ENCODE results near the gene MYO1B. TPM values are rescaled to one million over a fixed set of nuclear protein-coding genes. Genes with fewer than 3 reads are reported as not detected.

Gene MYO1B
- total and polyA plus RNA-seq, 2 of the 4 experiments (the other 2 are of a cell fraction) = 57.2 to 116 TPM

DNA sequence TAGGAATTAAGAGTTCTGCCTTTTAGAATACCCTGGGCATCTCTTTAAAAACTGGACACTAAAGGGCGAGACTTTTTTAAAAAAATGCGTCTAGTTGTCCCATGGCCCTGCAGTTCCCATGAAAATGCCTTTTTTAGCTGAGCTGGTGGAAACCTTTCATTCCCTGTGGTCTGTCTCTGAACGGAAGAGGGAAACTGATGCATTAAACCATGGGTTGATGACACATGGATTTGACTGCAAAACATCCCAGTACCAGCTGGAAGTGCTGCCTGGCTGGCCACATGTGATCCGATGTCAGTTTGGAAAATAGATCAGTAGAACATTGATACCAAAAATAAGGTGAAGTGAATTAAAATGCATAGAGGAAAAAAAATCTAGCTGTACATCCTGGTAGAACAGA is 129.2 kb downstream of the MYO1B start:
- Histone ChIP-seq H2BK15ac (ENCODE audit: low read depth, low read length) (no peak overlapping the region), H3K9me3 (ENCODE audit: control insufficient read depth, insufficient read depth, low read length) (no peaks in the 10 kb centered on the region), H3K4me3 (ENCODE audit: insufficient read depth, low read depth, low read length) (no peak overlapping the region), H4K91ac (ENCODE audit: insufficient read depth, low read depth, low read length) (no peak overlapping the region), H2BK20ac (ENCODE audit: low read depth, low read length) (no peak overlapping the region), H3K4ac (ENCODE audit: low read depth, low read length) (no peak overlapping the region; the same call in 1 of the 2 replicates), H3K14ac (replicated peaks; ENCODE audit: low read depth, low read length) (no peak overlapping the region), H4K5ac (ENCODE audit: low read depth, low read length) (no peak overlapping the region; the same call in 1 of the 2 replicates), H2AFZ (replicated peaks; ENCODE audit: low read length, poor library complexity) (no peak overlapping the region), H3K23ac (ENCODE audit: low read depth, low read length) (no peak overlapping the region), H3K4me1 (ENCODE audit: control insufficient read depth, insufficient read depth, low read length) (peaks cover 1% of the 10 kb centered on the region; the same call in 1 of the 2 replicates), H3K18ac (ENCODE audit: low read depth, low read length) (no peak overlapping the region), H3K56ac (ENCODE audit: extremely low read depth, insufficient read depth, low read length) (no peak overlapping the region), H3K9me1 (ENCODE audit: insufficient read depth, low read length) (peaks cover 8% of the 10 kb centered on the region), H2AK5ac (ENCODE audit: low read depth, low read length) (peak overlapping the region; percentile 36; the same call in 1 of the 2 replicates), H4K20me1 (ENCODE audit: insufficient read depth, low read length) (no peaks in the 10 kb centered on the region), H3K79me1 (ENCODE audit: low read depth in 1 of 2, low read length in 2 of 2) (peaks cover 15 to 22% of the 10 kb centered on the region in 2 experiments), H2BK5ac (ENCODE audit: low read depth, low read length, poor library complexity, severe bottlenecking) (peak overlapping the region; percentile 5), H3K27ac (ENCODE audit: insufficient read depth, low read length) (peak overlapping the region; percentile 33; the same call in 1 of the 2 replicates), H3K36me3 (ENCODE audit: control insufficient read depth, insufficient read depth, low read length) (peaks cover 27% of the 10 kb centered on the region), H4K8ac (ENCODE audit: low read depth in 2 of 2, low read length in 2 of 2) (no peak overlapping the region; a peak in 1 of 4 replicates), H3K4me2 (ENCODE audit: low read depth, low read length) (no peak overlapping the region), H3K9ac (ENCODE audit: low read depth, low read length) (no peak overlapping the region), H2BK120ac (ENCODE audit: low read depth, low read length) (0 out of 2 replicates have a peak overlapping the region, but pooled peaks have one; percentile 6), H3K27me3 (ENCODE audit: control insufficient read depth, insufficient read depth, low read length) (no peaks in the 10 kb centered on the region), H2AK9ac (replicated peaks; ENCODE audit: low read depth, low read length, poor library complexity) (no peak overlapping the region)
- in situ Hi-C loops (cut with MboI; ENCODE audit: low sequenced_read_pairs) = no loop called here
- no peak for ATAC-seq (ENCODE audit: low read depth)
- ChIA-PET POLR2A (ENCODE audit: unreplicated experiment) (no interaction called here), CTCF (no interaction called here)
- no TSS peak for BruUV-seq (replicated peaks)
- no peak for TF ChIP-seq BHLHE40 (IDR thresholded peaks at IDR 0.05; ENCODE audit: low read depth, low read length)
- TF ChIP-seq RCOR1 (IDR thresholded peaks at IDR 0.05; ENCODE audit: insufficient replicate concordance, low read length) = no peak
- TF ChIP-seq, protein P1, sequence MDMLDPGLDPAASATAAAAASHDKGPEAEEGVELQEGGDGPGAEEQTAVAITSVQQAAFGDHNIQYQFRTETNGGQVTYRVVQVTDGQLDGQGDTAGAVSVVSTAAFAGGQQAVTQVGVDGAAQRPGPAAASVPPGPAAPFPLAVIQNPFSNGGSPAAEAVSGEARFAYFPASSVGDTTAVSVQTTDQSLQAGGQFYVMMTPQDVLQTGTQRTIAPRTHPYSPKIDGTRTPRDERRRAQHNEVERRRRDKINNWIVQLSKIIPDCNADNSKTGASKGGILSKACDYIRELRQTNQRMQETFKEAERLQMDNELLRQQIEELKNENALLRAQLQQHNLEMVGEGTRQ (IDR thresholded peaks at IDR 0.05; ENCODE audit: low read depth, low read length) = no peak
- TF ChIP-seq CHD1 (IDR thresholded peaks at IDR 0.05; ENCODE audit: low read depth, low read length) = no peak
- TF ChIP-seq FOS (IDR thresholded peaks at IDR 0.05; ENCODE audit: low read depth, low read length) = no peak
- TF ChIP-seq NFE2L2 (IDR thresholded peaks at IDR 0.05; ENCODE audit: low read depth, low read length) = no peak
- TF ChIP-seq, protein P2, sequence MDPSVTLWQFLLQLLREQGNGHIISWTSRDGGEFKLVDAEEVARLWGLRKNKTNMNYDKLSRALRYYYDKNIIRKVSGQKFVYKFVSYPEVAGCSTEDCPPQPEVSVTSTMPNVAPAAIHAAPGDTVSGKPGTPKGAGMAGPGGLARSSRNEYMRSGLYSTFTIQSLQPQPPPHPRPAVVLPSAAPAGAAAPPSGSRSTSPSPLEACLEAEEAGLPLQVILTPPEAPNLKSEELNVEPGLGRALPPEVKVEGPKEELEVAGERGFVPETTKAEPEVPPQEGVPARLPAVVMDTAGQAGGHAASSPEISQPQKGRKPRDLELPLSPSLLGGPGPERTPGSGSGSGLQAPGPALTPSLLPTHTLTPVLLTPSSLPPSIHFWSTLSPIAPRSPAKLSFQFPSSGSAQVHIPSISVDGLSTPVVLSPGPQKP (IDR thresholded peaks at IDR 0.05; ENCODE audit: borderline replicate concordance, low read depth, low read length) = no peak
- no peak for TF ChIP-seq SMC3 (IDR thresholded peaks at IDR 0.05; ENCODE audit: low read depth, low read length)
- no peak for TF ChIP-seq MAZ (IDR thresholded peaks at IDR 0.05; ENCODE audit: borderline replicate concordance, low read depth, low read length)
- TF ChIP-seq MAFK (IDR thresholded peaks at IDR 0.05; ENCODE audit: low read depth, low read length) = no peak
- TF ChIP-seq, protein P3, sequence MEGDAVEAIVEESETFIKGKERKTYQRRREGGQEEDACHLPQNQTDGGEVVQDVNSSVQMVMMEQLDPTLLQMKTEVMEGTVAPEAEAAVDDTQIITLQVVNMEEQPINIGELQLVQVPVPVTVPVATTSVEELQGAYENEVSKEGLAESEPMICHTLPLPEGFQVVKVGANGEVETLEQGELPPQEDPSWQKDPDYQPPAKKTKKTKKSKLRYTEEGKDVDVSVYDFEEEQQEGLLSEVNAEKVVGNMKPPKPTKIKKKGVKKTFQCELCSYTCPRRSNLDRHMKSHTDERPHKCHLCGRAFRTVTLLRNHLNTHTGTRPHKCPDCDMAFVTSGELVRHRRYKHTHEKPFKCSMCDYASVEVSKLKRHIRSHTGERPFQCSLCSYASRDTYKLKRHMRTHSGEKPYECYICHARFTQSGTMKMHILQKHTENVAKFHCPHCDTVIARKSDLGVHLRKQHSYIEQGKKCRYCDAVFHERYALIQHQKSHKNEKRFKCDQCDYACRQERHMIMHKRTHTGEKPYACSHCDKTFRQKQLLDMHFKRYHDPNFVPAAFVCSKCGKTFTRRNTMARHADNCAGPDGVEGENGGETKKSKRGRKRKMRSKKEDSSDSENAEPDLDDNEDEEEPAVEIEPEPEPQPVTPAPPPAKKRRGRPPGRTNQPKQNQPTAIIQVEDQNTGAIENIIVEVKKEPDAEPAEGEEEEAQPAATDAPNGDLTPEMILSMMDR (conservative IDR thresholded peaks at IDR 0.05; ENCODE audit: low read depth, low read length) = no peak
- TF ChIP-seq RFX5 (IDR thresholded peaks at IDR 0.05; ENCODE audit: low read depth, low read length) = no peak
- no peak for TF ChIP-seq RAD21 (IDR thresholded peaks at IDR 0.05; ENCODE audit: low read length)
- no peak for TF ChIP-seq MXI1 (IDR thresholded peaks at IDR 0.05; ENCODE audit: borderline replicate concordance, low read depth, low read length)
- no peak for TF ChIP-seq CEBPB (IDR thresholded peaks at IDR 0.05; ENCODE audit: low read depth, low read length)
- no peak for TF ChIP-seq POLR2A (IDR thresholded peaks at IDR 0.05; ENCODE audit: low read depth, low read length)
- WGBS, 2 experiments (ENCODE audit: extremely low coverage in 2 of 2, insufficient read length in 1 of 2) = 90% methylated on average over 2 of the region's 4 CpGs; no CpG with 5 or more reads in 1 of the 2 experiments
- no peak for DNase-seq
- dilution Hi-C loops (cut with HindIII; ENCODE audit: low sequenced_read_pairs, unreplicated experiment) = no loop called here
- intact Hi-C loops (cut with micrococcal nuclease) = no loop called here

All from IMR-90 (cell line).